ENCODE measurements around the gene SCO1. TPM values are rescaled to one million over a fixed set of nuclear protein-coding genes. Genes with fewer than 3 reads are reported as not detected.

Gene SCO1
- total RNA-seq, 4 donors from 2014 or later: 31.2 to 36.0 (median 34.9) TPM

- Histone ChIP-seq H3K36me3 (no peaks in the 10 kb centered on the region), H3K4me3 (replicated peaks in 1 of 3) (no peak overlapping the region), H3K9me3 (no peaks in the 10 kb centered on the region), H3K27me3 (no peaks in the 10 kb centered on the region), H3K27ac (no peak overlapping the region), H3K4me1 (no peaks in the 10 kb centered on the region)
- intact Hi-C loops (cut with DNase I): no loop called here
- no peak for TF ChIP-seq CTCF (IDR thresholded peaks at IDR 0.05)
- no peak for TF ChIP-seq POLR2A (IDR thresholded peaks at IDR 0.05)
- WGBS, 2 donors: 81 to 84% methylated on average over 10 of the region's 10 CpGs
- no peak for DNase-seq
Measured at GRCh38 chr17:10657879-10658278, 39.5 kb downstream of the SCO1 start.

GRCh38 chr17:10657148-10657547 lies 40.2 kb downstream of the SCO1 start, which contains the start of gene MYH3:
TSS of gene MYH3 (minus strand) at chr17:10657309. CDS start at chr17:10655064, 2,245 bp downstream.
- intact Hi-C loops (cut with DNase I): no loop called here
- no peak for DNase-seq

GRCh38 chr17:10653987-10654386 lies 43.3 kb downstream of the SCO1 start:
- no peak overlapping the region for H3K4me3 ChIP-seq (replicated peaks in 1 of 3)
- no peak for TF ChIP-seq POLR2A (IDR thresholded peaks at IDR 0.05)
- TF ChIP-seq CTCF (IDR thresholded peaks at IDR 0.05): no peak
- no peak overlapping the region for H3K27ac ChIP-seq
- DNase-seq: no peak
- no peaks in the 10 kb centered on the region for H3K27me3 ChIP-seq
- no peaks in the 10 kb centered on the region for H3K9me3 ChIP-seq
- WGBS, 2 donors: 87 to 93% methylated on average over 5 of the region's 5 CpGs
- no peaks in the 10 kb centered on the region for H3K4me1 ChIP-seq
- intact Hi-C loops (cut with DNase I): no loop called here
- H3K36me3 ChIP-seq: no peaks in the 10 kb centered on the region

More at GRCh38 chr17:10657148-10657547, 40.2 kb downstream of the SCO1 start, which contains the start of gene MYH3:
- H3K4me1 ChIP-seq: no peaks in the 10 kb centered on the region
- TF ChIP-seq CTCF (IDR thresholded peaks at IDR 0.05) (no peak), POLR2A (IDR thresholded peaks at IDR 0.05) (no peak)
- H3K27ac ChIP-seq: no peak within 1 kb of the TSS
- no peak within 1 kb of the TSS for H3K4me3 ChIP-seq (replicated peaks in 1 of 3)
- H3K36me3 ChIP-seq: no peaks in the 10 kb centered on the region
- no peaks in the 10 kb centered on the region for H3K9me3 ChIP-seq
- WGBS, 2 donors: 85 to 89% methylated on average over 10 to 12 of the region's 15 CpGs
- no peaks in the 10 kb centered on the region for H3K27me3 ChIP-seq

GRCh38 chr17:10652984-10653659 lies 44.2 kb downstream of the SCO1 start:
- Histone ChIP-seq H3K27ac (no peak overlapping the region), H3K27me3 (no peaks in the 10 kb centered on the region), H3K4me3 (replicated peaks in 1 of 3) (no peak overlapping the region), H3K4me1 (no peaks in the 10 kb centered on the region), H3K36me3 (no peaks in the 10 kb centered on the region), H3K9me3 (no peaks in the 10 kb centered on the region)
- no peak for DNase-seq
- TF ChIP-seq POLR2A (IDR thresholded peaks at IDR 0.05) (no peak), CTCF (IDR thresholded peaks at IDR 0.05) (no peak)
- intact Hi-C loops (cut with DNase I): no loop called here
- WGBS, 2 donors: 72 to 76% methylated on average over 10 to 11 of the region's 11 CpGs

GRCh38 chr17:10651927-10652326 lies 45.4 kb downstream of the SCO1 start:
- intact Hi-C loops (cut with DNase I): no loop called here
- no peaks in the 10 kb centered on the region for H3K4me1 ChIP-seq
- TF ChIP-seq POLR2A (IDR thresholded peaks at IDR 0.05) (no peak), CTCF (IDR thresholded peaks at IDR 0.05) (no peak)
- H3K36me3 ChIP-seq: no peaks in the 10 kb centered on the region
- no peaks in the 10 kb centered on the region for H3K9me3 ChIP-seq
- no peaks in the 10 kb centered on the region for H3K27me3 ChIP-seq
- no peak for DNase-seq
- H3K27ac ChIP-seq: no peak overlapping the region
- no peak overlapping the region for H3K4me3 ChIP-seq (replicated peaks in 1 of 3)
- 77 to 86% methylated on average over 9 of the region's 9 CpGs for WGBS, 2 donors
